HG03196 (cell line): ENCODE data around the gene TLE5.

Experiments
- ATAC-seq: cut with Tn5 transposase; IDR thresholded peaks from one replicate; pipeline ENCODE4 v1.9.1; 2021; ENCODE audit not compliant: unreplicated experiment

The TLE5 gene

GRCh38 chr19:3062165-3063105 lies at the start of gene TLE5:
TLE5 (minus strand) TSS chr19:3062495; CDS start chr19:3062200, 295 bp downstream.
- ATAC-seq, result no peak

- no peak for ATAC-seq
Observed at GRCh38 chr19:3111586-3112247, 49.4 kb upstream of the TLE5 start.

GRCh38 chr19:3110126-3110825 lies 48.0 kb upstream of the TLE5 start:
- no peak for ATAC-seq

- ATAC-seq, result no peak
Observed at GRCh38 chr19:3109491-3109890, 47.2 kb upstream of the TLE5 start.

GRCh38 chr19:3108775-3109174 lies 46.5 kb upstream of the TLE5 start:
- no peak for ATAC-seq

GRCh38 chr19:3107658-3108057 lies 45.4 kb upstream of the TLE5 start:
- no peak for ATAC-seq

- no peak for ATAC-seq
Observed at GRCh38 chr19:3106509-3107141, 44.3 kb upstream of the TLE5 start.

- ATAC-seq, result no peak
Observed at GRCh38 chr19:3105641-3106508, 43.6 kb upstream of the TLE5 start.

- no peak for ATAC-seq
Observed at GRCh38 chr19:3104708-3104983, 42.4 kb upstream of the TLE5 start.

GRCh38 chr19:3102239-3103140 lies 40.2 kb upstream of the TLE5 start:
- ATAC-seq, result no peak

- ATAC-seq, result no peak
Observed at GRCh38 chr19:3100747-3101730, 38.7 kb upstream of the TLE5 start.

- ATAC-seq, result no peak
Observed at GRCh38 chr19:3100331-3100730, 38.0 kb upstream of the TLE5 start.

- ATAC-seq, result no peak
Observed at GRCh38 chr19:3099347-3100145, 37.3 kb upstream of the TLE5 start.

GRCh38 chr19:3098515-3099346 lies 36.4 kb upstream of the TLE5 start:
- ATAC-seq, result no peak

- no peak for ATAC-seq
Observed at GRCh38 chr19:3098141-3098514, 35.8 kb upstream of the TLE5 start.

GRCh38 chr19:3097442-3097871 lies 35.2 kb upstream of the TLE5 start:
- no peak for ATAC-seq
